Coronary artery (tissue), 2 donors: ENCODE measurements around the gene SLC44A5.
"Not testable (repeated sequence)": the region's sequence is repeated elsewhere in the genome, so short reads cannot be mapped to it uniquely, and the experiment has no call there.

Experiments used
- DNase-seq: peaks from one replicate; pipeline ENCODE4 v3.0.0-alpha.2; 2017; ENCODE audit warnings: low spot score
- H3K27ac ChIP-seq, 2 donors: fragments of 200-600 bp; sonication (generic); one replicate each; pipeline ENCODE4 v1.5.1; 2016 to 2019
- H3K4me3 ChIP-seq: fragments of 200-600 bp; sonication (generic); 2 replicates; pipeline ENCODE4 v1.5.1; 2016; ENCODE audit warnings: mild to moderate bottlenecking, moderate library complexity
- CTCF ChIP-seq: fragments of 200-600 bp; sonication (generic); IDR thresholded peaks from one replicate; pipeline ENCODE4 v1.5.1; 2019; ENCODE audit warnings: antibody characterized with exemption

The SLC44A5 gene

GRCh38 chr1:75275631-75276030 is 335.3 kb downstream of the SLC44A5 start:
- H3K27ac ChIP-seq, result no peak overlapping the region
- no peak overlapping the region for H3K4me3 ChIP-seq
- no peak for DNase-seq
- TF ChIP-seq CTCF, result no peak

- DNase-seq, result no peak
- Histone ChIP-seq H3K27ac (no peak overlapping the region), H3K4me3 (no peak overlapping the region)
- TF ChIP-seq CTCF, result no peak
Observed at GRCh38 chr1:75274920-75275506, 335.9 kb downstream of the SLC44A5 start.

GRCh38 chr1:75273110-75273509 is 337.8 kb downstream of the SLC44A5 start:
- no peak for DNase-seq
- Histone ChIP-seq H3K27ac (no peak overlapping the region), H3K4me3 (no peak overlapping the region)
- TF ChIP-seq CTCF, result no peak

- no peak overlapping the region for H3K27ac ChIP-seq
- DNase-seq, result no peak
- H3K4me3 ChIP-seq, result no peak overlapping the region
- no peak for TF ChIP-seq CTCF
Observed at GRCh38 chr1:75265792-75266191, 345.1 kb downstream of the SLC44A5 start.

GRCh38 chr1:75264112-75264511 is 346.8 kb downstream of the SLC44A5 start:
- Histone ChIP-seq H3K27ac (no peak overlapping the region), H3K4me3 (no peak overlapping the region)
- DNase-seq, result no peak
- TF ChIP-seq CTCF, result no peak

GRCh38 chr1:75263616-75264015 is 347.3 kb downstream of the SLC44A5 start:
- not testable (repeated sequence) for DNase-seq, H3K4me3 ChIP-seq, H3K27ac ChIP-seq

- not testable (repeated sequence) for DNase-seq, H3K4me3 ChIP-seq, H3K27ac ChIP-seq
Observed at GRCh38 chr1:75261946-75262345, 349.0 kb downstream of the SLC44A5 start.

- no peak for DNase-seq
- TF ChIP-seq CTCF, result no peak
- Histone ChIP-seq H3K4me3 (no peak overlapping the region), H3K27ac (no peak overlapping the region)
Observed at GRCh38 chr1:75258351-75258750, 352.6 kb downstream of the SLC44A5 start.
